IMR-90 (cell line): ENCODE data around the gene SLC46A2. TPM values are rescaled to one million over a fixed set of nuclear protein-coding genes. Genes with fewer than 3 reads are reported as not detected.

Experiments used
- ATAC-seq: fragments of 200-7000 bp; cut with Tn5 transposase; 2 replicates; pipeline ENCODE4 v1.9.1; 2020; ENCODE audit warnings: low read depth, mild to moderate bottlenecking, moderate library complexity
- BruUV-seq: library from RNA; stranded (reverse); fragments of 400-500 nt; replicated peaks from 2 replicates; lab custom pipeline; 2021; lab: Mats Ljungman, UMichigan
- CTCF ChIA-PET: fragments of 300-600 bp; formaldehyde crosslinking; extraction: SDS; loops from one replicate; lab custom pipeline; 2021; ENCODE audit warnings: antibody characterized with exemption; lab: Yijun Ruan, JAX
- POLR2A ChIA-PET: fragments of 300-600 bp; sonication (Branson Sonifier 250); formaldehyde crosslinking; loops from one replicate; lab custom pipeline; 2022; ENCODE audit warnings: antibody characterized with exemption; ENCODE audit not compliant: unreplicated experiment; lab: Charles Lee
- DNase-seq: peaks from one replicate; pipeline ENCODE4 v3.0.0; 2013
- H2AFZ ChIP-seq: replicated peaks from 2 replicates; pipeline ENCODE3; 2013; ENCODE audit warnings: low read length, mild to moderate bottlenecking; ENCODE audit not compliant: poor library complexity
- H2AK5ac ChIP-seq: 2 replicates; pipeline ENCODE4 v1.6.1; 2013; ENCODE audit warnings: low read depth, low read length, inconsistent platforms
- H2AK9ac ChIP-seq: replicated peaks from 2 replicates; pipeline ENCODE3; 2013; ENCODE audit warnings: mild to moderate bottlenecking, low read depth, low read length, moderate library complexity; ENCODE audit not compliant: poor library complexity
- H2BK120ac ChIP-seq: 2 replicates; pipeline ENCODE4 v1.6.1; 2013; ENCODE audit warnings: low read depth, low read length, inconsistent platforms
- H2BK15ac ChIP-seq: 3 replicates; pipeline ENCODE4 v1.6.1; 2013; ENCODE audit warnings: low read depth, low read length, inconsistent platforms
- H2BK20ac ChIP-seq: 2 replicates; pipeline ENCODE4 v1.6.1; 2013; ENCODE audit warnings: low read depth, mild to moderate bottlenecking, inconsistent platforms, low read length, moderate library complexity
- H2BK5ac ChIP-seq: 2 replicates; pipeline ENCODE4 v1.6.1; 2013; ENCODE audit warnings: mild to moderate bottlenecking, low read depth, low read length, inconsistent platforms; ENCODE audit not compliant: poor library complexity, severe bottlenecking
- H3K14ac ChIP-seq: replicated peaks from 2 replicates; pipeline ENCODE4 v1.6.1; 2013; ENCODE audit warnings: low read depth, low read length, inconsistent platforms
- H3K18ac ChIP-seq: 2 replicates; pipeline ENCODE4 v1.6.1; 2013; ENCODE audit warnings: low read depth, low read length, control low read depth
- H3K23ac ChIP-seq: 2 replicates; pipeline ENCODE4 v1.6.1; 2013; ENCODE audit warnings: low read depth, low read length, inconsistent platforms
- H3K27ac ChIP-seq: 2 replicates; pipeline ENCODE4 v1.5.1; 2013; ENCODE audit warnings: mild to moderate bottlenecking, control low read depth, low read length; ENCODE audit not compliant: insufficient read depth
- H3K27me3 ChIP-seq: 2 replicates; pipeline ENCODE4 v1.6.1; 2013; ENCODE audit warnings: low read length; ENCODE audit not compliant: control insufficient read depth, insufficient read depth
- H3K36me3 ChIP-seq: 2 replicates; pipeline ENCODE4 v1.6.1; 2013; ENCODE audit warnings: low read length, mixed read lengths; ENCODE audit not compliant: control insufficient read depth, insufficient read depth
- H3K4ac ChIP-seq: 2 replicates; pipeline ENCODE4 v1.6.1; 2013; ENCODE audit warnings: low read depth, low read length, inconsistent platforms
- H3K4me1 ChIP-seq: 2 replicates; pipeline ENCODE4 v1.6.1; 2013; ENCODE audit warnings: low read length, mixed read lengths; ENCODE audit not compliant: control insufficient read depth, insufficient read depth
- H3K4me2 ChIP-seq: 2 replicates; pipeline ENCODE4 v1.6.1; 2013; ENCODE audit warnings: low read depth, mild to moderate bottlenecking, control low read depth, low read length, moderate library complexity
- H3K4me3 ChIP-seq: 2 replicates; pipeline ENCODE4 v1.5.1; 2013; ENCODE audit warnings: low read depth, mild to moderate bottlenecking, control low read depth, low read length, moderate library complexity; ENCODE audit not compliant: insufficient read depth
- H3K56ac ChIP-seq: 2 replicates; pipeline ENCODE4 v1.6.1; 2013; ENCODE audit warnings: low read length, inconsistent platforms; ENCODE audit not compliant: insufficient read depth; ENCODE audit errors: extremely low read depth
- H3K79me1 ChIP-seq, 2 experiments: 2 replicates each; pipeline ENCODE4 v1.6.1; 2013; ENCODE audit warnings: low read length in 2 of 2, inconsistent platforms in 1 of 2, low read depth in 1 of 2
- H3K9ac ChIP-seq: 2 replicates; pipeline ENCODE4 v1.6.1; 2013; ENCODE audit warnings: low read depth, low read length, control low read depth
- H3K9me1 ChIP-seq: 2 replicates; pipeline ENCODE4 v1.6.1; 2013; ENCODE audit warnings: low read length, inconsistent platforms; ENCODE audit not compliant: insufficient read depth
- H3K9me3 ChIP-seq: 2 replicates; pipeline ENCODE4 v1.6.1; 2013; ENCODE audit warnings: low read length; ENCODE audit not compliant: control insufficient read depth, insufficient read depth
- H4K20me1 ChIP-seq: 2 replicates; pipeline ENCODE4 v1.6.1; 2013; ENCODE audit warnings: low read length, inconsistent platforms; ENCODE audit not compliant: insufficient read depth
- H4K5ac ChIP-seq: 2 replicates; pipeline ENCODE4 v1.6.1; 2013; ENCODE audit warnings: mild to moderate bottlenecking, low read depth, low read length, control low read depth
- H4K8ac ChIP-seq, 2 experiments: 2 replicates each; pipeline ENCODE4 v1.6.1; 2013; ENCODE audit warnings: low read depth in 2 of 2, low read length in 2 of 2, control low read depth in 1 of 2, inconsistent platforms in 1 of 2
- H4K91ac ChIP-seq: 2 replicates; pipeline ENCODE4 v1.6.1; 2013; ENCODE audit warnings: low read depth, low read length, inconsistent platforms; ENCODE audit not compliant: insufficient read depth
- BHLHE40 ChIP-seq: fragments of 150-350 bp; IDR thresholded peaks from 2 replicates; pipeline ENCODE4 v1.6.1; 2016; ENCODE audit warnings: mild to moderate bottlenecking, low read depth, low read length
- CHD1 ChIP-seq: IDR thresholded peaks from 2 replicates; pipeline ENCODE4 v1.6.1; 2012; ENCODE audit warnings: low read depth, low read length, improper control_type of control experiment
- FOS ChIP-seq: fragments of 150-350 bp; IDR thresholded peaks from 2 replicates; pipeline ENCODE4 v1.6.1; 2016; ENCODE audit warnings: low read depth, low read length
- WGBS, 2 experiments: methylation state at CpG; one replicate each; pipeline versions ENCODE4 v1.1.5 to v1.1.7; 2013; ENCODE audit warnings: missing lambda C conversion rate in 2 of 2; ENCODE audit not compliant: insufficient read length in 1 of 2; ENCODE audit errors: extremely low coverage in 2 of 2; 5-methylcytosine and 5-hydroxymethylcytosine counted together
- dilution Hi-C: fragments of 300-500 bp; cut with HindIII; formaldehyde crosslinking; loops from one replicate; pipeline ENCODE4 v1.14.3; 2018; ENCODE audit warnings: low sequenced_read_pairs; ENCODE audit not compliant: unreplicated experiment
- in situ Hi-C: fragments of 300-500 bp; cut with MboI; formaldehyde crosslinking; loops from 3 replicates; pipeline ENCODE4 v1.14.3; 2019; ENCODE audit warnings: low sequenced_read_pairs, inconsistent platforms, mixed read lengths
- intact Hi-C: fragments of 100-400 bp; cut with micrococcal nuclease; formaldehyde crosslinking; loops from 2 replicates; pipeline ENCODE4 v1.10.0; 2022
- polyA plus RNA-seq, 3 experiments: library from polyadenylated mRNA; depleted of rRNA; stranded (reverse); fragments of >200 nt; gene quantifications; 2 replicates each; pipeline ENCODE4 v1.2.3, GENCODE V29; 2012; ENCODE audit warnings: low replicate concordance in 1 of 3
- total RNA-seq: library from RNA; depleted of rRNA; stranded (reverse); fragments of >200 nt; gene quantifications from 2 replicates; pipeline ENCODE4 v1.2.3, GENCODE V29; 2012
- TF ChIP-seq, protein P1 (sequence below): conservative IDR thresholded peaks from 2 replicates; pipeline ENCODE4 v1.5.1; 2012; ENCODE audit warnings: mild to moderate bottlenecking, low read depth, low read length, improper control_type of control experiment

SLC46A2 gene
- total and polyA plus RNA-seq, 2 of the 4 experiments (the other 2 are of a cell fraction) = not detected

DNA sequence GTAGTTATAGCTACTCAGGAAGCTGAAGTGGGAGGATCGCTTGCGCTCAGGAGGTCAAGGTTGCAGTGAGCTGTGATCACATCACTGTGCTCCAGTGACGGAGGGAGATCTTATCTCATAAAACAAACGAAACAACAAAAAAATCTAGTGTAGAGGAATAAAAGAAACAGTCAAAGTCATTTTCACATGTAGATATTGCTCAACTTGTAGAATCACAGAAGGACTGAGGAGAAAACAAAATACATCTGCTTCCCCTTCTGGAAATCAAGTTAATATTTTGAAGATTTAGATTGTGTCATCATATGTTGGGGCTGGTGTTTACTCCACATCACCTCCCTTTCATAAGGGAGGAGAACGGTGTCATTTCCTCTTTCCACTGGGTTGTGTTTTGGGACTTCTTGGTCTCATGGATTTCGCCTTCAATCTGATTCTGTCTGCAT, 8.2 kb upstream of the SLC46A2 start:
- in situ Hi-C loops = no loop called here
- no CpG with 5 or more reads among the region's 6 CpGs for WGBS, 2 experiments

More for the DNA sequence above, 8.2 kb upstream of the SLC46A2 start:
- dilution Hi-C loops (no loop called here), intact Hi-C loops (no loop called here)
- no peak overlapping the region for H2AFZ ChIP-seq
- no peak overlapping the region for H3K4ac ChIP-seq
- H3K9me1 ChIP-seq = no peaks in the 10 kb centered on the region
- H2BK120ac ChIP-seq = no peak overlapping the region
- no peaks in the 10 kb centered on the region for H3K4me1 ChIP-seq
- H3K27ac ChIP-seq = no peak overlapping the region
- H3K18ac ChIP-seq = no peak overlapping the region
- DNase-seq = no peak
- no peak overlapping the region for H2BK15ac ChIP-seq
- H2AK9ac ChIP-seq = no peak overlapping the region
- H4K91ac ChIP-seq = no peak overlapping the region
- H4K8ac ChIP-seq = no peak overlapping the region
- H2AK5ac ChIP-seq = no peak overlapping the region
- TF ChIP-seq FOS = no peak
- TF ChIP-seq CHD1 = no peak
- no peak for TF ChIP-seq BHLHE40
- TF ChIP-seq, protein P1, sequence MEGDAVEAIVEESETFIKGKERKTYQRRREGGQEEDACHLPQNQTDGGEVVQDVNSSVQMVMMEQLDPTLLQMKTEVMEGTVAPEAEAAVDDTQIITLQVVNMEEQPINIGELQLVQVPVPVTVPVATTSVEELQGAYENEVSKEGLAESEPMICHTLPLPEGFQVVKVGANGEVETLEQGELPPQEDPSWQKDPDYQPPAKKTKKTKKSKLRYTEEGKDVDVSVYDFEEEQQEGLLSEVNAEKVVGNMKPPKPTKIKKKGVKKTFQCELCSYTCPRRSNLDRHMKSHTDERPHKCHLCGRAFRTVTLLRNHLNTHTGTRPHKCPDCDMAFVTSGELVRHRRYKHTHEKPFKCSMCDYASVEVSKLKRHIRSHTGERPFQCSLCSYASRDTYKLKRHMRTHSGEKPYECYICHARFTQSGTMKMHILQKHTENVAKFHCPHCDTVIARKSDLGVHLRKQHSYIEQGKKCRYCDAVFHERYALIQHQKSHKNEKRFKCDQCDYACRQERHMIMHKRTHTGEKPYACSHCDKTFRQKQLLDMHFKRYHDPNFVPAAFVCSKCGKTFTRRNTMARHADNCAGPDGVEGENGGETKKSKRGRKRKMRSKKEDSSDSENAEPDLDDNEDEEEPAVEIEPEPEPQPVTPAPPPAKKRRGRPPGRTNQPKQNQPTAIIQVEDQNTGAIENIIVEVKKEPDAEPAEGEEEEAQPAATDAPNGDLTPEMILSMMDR = no peak
- no peak overlapping the region for H2BK20ac ChIP-seq
- no peak overlapping the region for H3K56ac ChIP-seq
- peaks cover 10% of the 10 kb centered on the region; the same call in 1 of the 2 replicates for H3K27me3 ChIP-seq
- ATAC-seq = no peak
- no TSS peak for BruUV-seq
- H4K20me1 ChIP-seq = no peaks in the 10 kb centered on the region
- H3K4me2 ChIP-seq = no peak overlapping the region
- no peaks in the 10 kb centered on the region for H3K9me3 ChIP-seq
- no peak overlapping the region for H3K9ac ChIP-seq
- no peak overlapping the region for H4K5ac ChIP-seq
- no peak overlapping the region for H3K4me3 ChIP-seq
- POLR2A ChIA-PET = no interaction called here
- CTCF ChIA-PET = interaction anchor here (0.6 kb wide), 2 partner anchors 79 to 165 kb away, joined by 3 read pairs; no protein-coding TSS in a partner anchor
- H2BK5ac ChIP-seq = no peak overlapping the region
- no peak overlapping the region for H3K23ac ChIP-seq
- H3K79me1 ChIP-seq = no peaks in the 10 kb centered on the region
- no peaks in the 10 kb centered on the region for H3K36me3 ChIP-seq
- no peak overlapping the region for H3K14ac ChIP-seq
